Glutamatergic neuron (in vitro differentiated cells): ENCODE results near the gene PTMA. TPM values are rescaled to one million over a fixed set of nuclear protein-coding genes. Genes with fewer than 3 reads are reported as not detected.

Experiments used
- DNase-seq: peaks from one replicate; pipeline ENCODE4 v3.0.0; 2022
- H3K27ac Mint-ChIP-seq: one replicate; pipeline ENCODE4 v1.8.0; 2020; ENCODE audit warnings: mild to moderate bottlenecking, mixed read lengths, inconsistent platforms; ENCODE audit not compliant: unreplicated experiment
- H3K27me3 Mint-ChIP-seq: one replicate; pipeline ENCODE4 v1.8.0; 2020; ENCODE audit warnings: mild to moderate bottlenecking, moderate library complexity, mixed read lengths, inconsistent platforms; ENCODE audit not compliant: unreplicated experiment
- H3K36me3 Mint-ChIP-seq: one replicate; pipeline ENCODE4 v1.8.0; 2020; ENCODE audit warnings: mild to moderate bottlenecking, mixed read lengths, inconsistent platforms; ENCODE audit not compliant: unreplicated experiment
- H3K4me1 Mint-ChIP-seq: one replicate; pipeline ENCODE4 v1.8.0; 2020; ENCODE audit warnings: mild to moderate bottlenecking, low read depth, mixed read lengths, inconsistent platforms; ENCODE audit not compliant: unreplicated experiment
- H3K4me3 Mint-ChIP-seq: one replicate; pipeline ENCODE4 v1.8.0; 2020; ENCODE audit warnings: mild to moderate bottlenecking, mixed read lengths, inconsistent platforms; ENCODE audit not compliant: unreplicated experiment
- H3K9me3 Mint-ChIP-seq: one replicate; pipeline ENCODE4 v1.8.0; 2020; ENCODE audit warnings: mild to moderate bottlenecking, moderate library complexity, mixed read lengths, inconsistent platforms; ENCODE audit not compliant: unreplicated experiment
- CTCF ChIP-seq: fragments of 200-600 bp; sonication (generic); IDR thresholded peaks from one replicate; pipeline ENCODE4 v1.5.0; 2021; ENCODE audit not compliant: partially characterized antibody, unreplicated experiment
- total RNA-seq: library from RNA; stranded (reverse); fragmentation: NEBNext Ultra II Directional; extraction: Animal tissue kit (Norgen Biotek cat#: 25700); gene quantifications from one replicate; pipeline ENCODE4 v1.2.1, GENCODE V29; 2021; ENCODE audit not compliant: unreplicated experiment

PTMA gene
- total RNA-seq, 1 donor from 2014 or later = 948 TPM

- H3K27ac Mint-ChIP-seq = no peak overlapping the region
These were observed 18.0 kb downstream of the PTMA start for GRCh38 chr2:231726276-231726675.

GRCh38 chr2:231727621-231728020 lies 19.3 kb downstream of the PTMA start:
- TF ChIP-seq CTCF = no peak
- H3K36me3 Mint-ChIP-seq = no peaks in the 10 kb centered on the region
- H3K27me3 Mint-ChIP-seq = no peaks in the 10 kb centered on the region
- peak; percentile 36 for DNase-seq
- H3K27ac Mint-ChIP-seq = peak overlapping the region; percentile 41
- H3K4me1 Mint-ChIP-seq = peaks cover 9% of the 10 kb centered on the region
- peak overlapping the region; percentile 4 for H3K4me3 Mint-ChIP-seq
- H3K9me3 Mint-ChIP-seq = peaks cover 5% of the 10 kb centered on the region

More at GRCh38 chr2:231726276-231726675, 18.0 kb downstream of the PTMA start:
- no peak for DNase-seq
- H3K36me3 Mint-ChIP-seq = no peaks in the 10 kb centered on the region
- peaks cover 12% of the 10 kb centered on the region for H3K4me1 Mint-ChIP-seq
- H3K4me3 Mint-ChIP-seq = no peak overlapping the region
- H3K9me3 Mint-ChIP-seq = peaks cover 5% of the 10 kb centered on the region
- TF ChIP-seq CTCF = no peak
- H3K27me3 Mint-ChIP-seq = no peaks in the 10 kb centered on the region

GRCh38 chr2:231732604-231733003 lies 24.3 kb downstream of the PTMA start:
- H3K27me3 Mint-ChIP-seq = no peaks in the 10 kb centered on the region
- DNase-seq = no peak
- H3K9me3 Mint-ChIP-seq = no peaks in the 10 kb centered on the region
- H3K36me3 Mint-ChIP-seq = no peaks in the 10 kb centered on the region
- no peak overlapping the region for H3K4me3 Mint-ChIP-seq
- H3K4me1 Mint-ChIP-seq = peaks cover 5% of the 10 kb centered on the region
- TF ChIP-seq CTCF = no peak
- no peak overlapping the region for H3K27ac Mint-ChIP-seq

- H3K36me3 Mint-ChIP-seq = no peaks in the 10 kb centered on the region
- no peak for DNase-seq
These were observed 29.4 kb downstream of the PTMA start for GRCh38 chr2:231737761-231738160.

More at GRCh38 chr2:231737761-231738160, 29.4 kb downstream of the PTMA start:
- peaks cover 3% of the 10 kb centered on the region for H3K4me1 Mint-ChIP-seq
- no peak overlapping the region for H3K4me3 Mint-ChIP-seq
- no peaks in the 10 kb centered on the region for H3K9me3 Mint-ChIP-seq
- no peak for TF ChIP-seq CTCF
- H3K27me3 Mint-ChIP-seq = no peaks in the 10 kb centered on the region
- H3K27ac Mint-ChIP-seq = no peak overlapping the region
